Esophagus (tissue), 2 donors: ENCODE measurements around the gene COL11A2. TPM values are rescaled to one million over a fixed set of nuclear protein-coding genes. Genes with fewer than 3 reads are reported as not detected.

Source experiments
- H3K27ac ChIP-seq, 2 donors: one replicate each; pipeline ENCODE4 v1.5.1; 2013; ENCODE audit warnings: low read depth in 2 of 2, mild to moderate bottlenecking in 2 of 2, inconsistent platforms in 1 of 2, low read length in 1 of 2, moderate library complexity in 1 of 2
- H3K27me3 ChIP-seq, 2 donors: one replicate each; pipeline ENCODE4 v1.6.1; 2013; ENCODE audit warnings: low read length in 2 of 2, control low read depth in 1 of 2, mild to moderate bottlenecking in 1 of 2; ENCODE audit not compliant: insufficient read depth in 2 of 2, control insufficient read depth in 1 of 2
- H3K36me3 ChIP-seq, 2 donors: one replicate each; pipeline ENCODE4 v1.6.1; 2013; ENCODE audit warnings: low read length in 1 of 2; ENCODE audit not compliant: control insufficient read depth in 2 of 2, insufficient read depth in 2 of 2
- H3K4me1 ChIP-seq, 2 donors: one replicate each; pipeline ENCODE4 v1.6.1; 2013; ENCODE audit warnings: low read length in 1 of 2; ENCODE audit not compliant: control insufficient read depth in 2 of 2, insufficient read depth in 2 of 2
- H3K4me3 ChIP-seq, 2 donors: one replicate each; pipeline ENCODE4 v1.5.1; 2013; ENCODE audit warnings: low read length in 2 of 2, mild to moderate bottlenecking in 2 of 2, low read depth in 1 of 2, moderate library complexity in 1 of 2
- H3K9me3 ChIP-seq, 2 donors: one replicate each; pipeline ENCODE4 v1.6.1; 2013; ENCODE audit warnings: mild to moderate bottlenecking in 2 of 2, low read depth in 1 of 2, low read length in 1 of 2, moderate library complexity in 1 of 2; ENCODE audit not compliant: control insufficient read depth in 2 of 2, insufficient read depth in 1 of 2
- WGBS, 2 donors: extraction: QIAGEN DNeasy Blood & Tissue Kit; methylation state at CpG; one replicate each; pipeline ENCODE4 v1.1.7; 2013; 5-methylcytosine and 5-hydroxymethylcytosine counted together
- polyA plus RNA-seq, 2 donors: library from polyadenylated mRNA; stranded (reverse); fragments of 200-250 nt; gene quantifications; one replicate each; pipeline ENCODE4 v1.2.3, GENCODE V29; 2013
- donor health status: healthy with polysubstance abuse.
- donor health status: Bipolar disorder and iron deficiency.

COL11A2 gene
- polyA plus RNA-seq, 2 donors: 0.38 to 1.3 TPM

DNA sequence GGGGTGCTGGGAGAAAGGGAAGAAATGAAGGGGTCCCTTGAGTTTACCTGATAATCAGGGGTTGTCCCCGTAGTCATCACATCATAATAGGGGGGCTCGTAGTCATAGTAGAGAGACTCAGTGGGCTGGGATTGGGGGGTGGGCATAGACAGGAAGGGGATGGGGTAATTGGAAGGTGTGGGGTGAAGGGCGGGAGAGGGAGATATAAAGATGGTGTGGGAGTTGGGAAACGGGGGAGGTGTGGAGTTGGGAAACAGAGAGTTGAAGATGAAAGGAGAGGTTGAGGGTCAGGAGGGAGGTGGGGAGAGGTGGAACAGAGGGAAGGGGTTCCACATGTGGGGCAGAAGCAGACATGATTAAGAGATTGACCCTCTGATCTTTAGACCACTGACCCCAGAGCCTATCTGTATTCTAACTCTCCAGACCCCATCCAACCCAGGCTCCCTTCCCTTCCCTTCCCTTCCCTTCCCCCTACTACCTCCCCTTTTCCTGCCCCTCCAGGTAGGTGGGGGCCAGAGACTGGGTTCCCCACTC is 6.5 kb downstream of the COL11A2 start:
- H3K27me3 ChIP-seq: no peaks in the 10 kb centered on the region
- H3K36me3 ChIP-seq: no peaks in the 10 kb centered on the region
- no peaks in the 10 kb centered on the region for H3K9me3 ChIP-seq
- H3K4me1 ChIP-seq: no peaks in the 10 kb centered on the region
- H3K4me3 ChIP-seq: no peak overlapping the region
- H3K27ac ChIP-seq: no peak overlapping the region
- 78 to 87% methylated on average over 4 of the region's 4 CpGs for WGBS, 2 donors

DNA sequence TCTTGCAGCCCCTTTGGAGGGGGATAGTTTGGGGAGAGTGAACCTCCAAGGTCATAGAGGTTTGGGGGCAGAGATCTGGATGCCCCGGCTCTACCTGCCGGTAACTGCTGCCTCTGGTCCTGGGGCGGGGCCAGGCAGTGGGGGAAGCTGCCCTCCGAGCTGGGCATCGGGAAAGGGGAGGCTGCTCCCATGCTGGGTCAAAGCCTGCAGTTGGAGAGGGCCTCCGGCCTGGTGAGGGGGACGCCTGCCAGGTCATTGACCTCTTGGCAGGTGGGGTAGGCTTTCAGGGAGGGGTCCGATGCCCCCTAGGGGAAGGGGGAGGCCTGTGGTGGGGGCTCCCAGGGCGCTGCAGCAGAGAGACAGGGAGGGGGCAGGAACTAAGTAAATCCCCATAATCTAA is 7.1 kb downstream of the COL11A2 start:
- H3K27ac ChIP-seq: no peak overlapping the region
- no peaks in the 10 kb centered on the region for H3K4me1 ChIP-seq
- no peaks in the 10 kb centered on the region for H3K27me3 ChIP-seq
- H3K9me3 ChIP-seq: no peaks in the 10 kb centered on the region
- no peak overlapping the region for H3K4me3 ChIP-seq
- no peaks in the 10 kb centered on the region for H3K36me3 ChIP-seq
- 81 to 82% methylated on average over 8 to 9 of the region's 9 CpGs for WGBS, 2 donors

DNA sequence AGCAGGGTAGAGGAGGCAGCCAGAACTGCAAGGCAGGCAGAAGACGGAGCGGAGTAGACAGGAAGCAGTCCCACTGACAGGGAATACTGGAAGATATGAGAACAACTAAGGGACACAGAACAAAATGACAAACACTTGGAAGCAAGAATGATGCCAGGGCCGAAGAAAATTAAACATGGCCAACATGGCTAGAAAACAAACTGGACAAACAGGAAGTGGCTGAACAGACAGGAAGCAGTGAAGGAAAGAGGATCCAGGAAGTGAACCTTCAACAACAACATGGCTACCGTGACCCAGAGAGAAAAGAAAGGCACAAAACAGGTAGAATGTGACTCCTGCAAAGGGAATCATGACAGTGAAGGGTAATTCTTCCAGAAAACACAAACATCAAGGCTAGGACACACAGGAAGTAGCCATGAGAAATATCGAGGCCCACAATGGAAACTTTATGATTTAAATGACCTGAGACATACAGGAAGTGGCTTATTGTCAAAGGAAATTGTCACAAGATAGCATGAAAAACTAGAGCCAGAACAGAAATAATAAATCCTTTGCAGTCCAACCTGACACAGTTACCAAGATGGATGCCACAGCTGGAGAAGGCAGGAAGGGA is 9.1 kb downstream of the COL11A2 start:
- Histone ChIP-seq H3K4me3 (no peak overlapping the region), H3K27me3 (no peaks in the 10 kb centered on the region)
- 76 to 79% methylated on average over 5 of the region's 5 CpGs for WGBS, 2 donors

DNA sequence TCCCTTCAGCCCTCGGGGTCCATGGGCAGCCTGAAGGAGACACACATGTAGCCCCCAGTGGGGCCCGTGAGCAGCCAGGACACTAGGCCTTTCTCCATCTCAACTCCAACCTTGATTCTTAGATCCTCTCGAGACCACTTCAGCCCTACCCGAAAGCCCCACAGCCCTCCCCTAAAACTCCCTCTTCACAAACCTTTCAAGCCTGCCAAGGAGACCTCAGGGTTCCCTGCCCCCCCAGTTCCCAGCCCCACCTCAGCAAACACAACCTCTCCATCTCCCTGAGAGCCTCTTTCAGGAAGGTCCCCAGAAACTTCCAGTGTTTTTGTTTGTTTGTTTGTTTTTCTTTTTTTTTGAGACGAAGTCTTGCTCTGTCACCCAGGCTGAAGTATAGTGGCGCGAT is 11.1 kb downstream of the COL11A2 start:
- H3K9me3 ChIP-seq: no peaks in the 10 kb centered on the region
- no peak overlapping the region for H3K27ac ChIP-seq
- H3K4me1 ChIP-seq: peaks cover 0 to 3% of the 10 kb centered on the region in 2 donors
- no peak overlapping the region for H3K4me3 ChIP-seq
- no peaks in the 10 kb centered on the region for H3K27me3 ChIP-seq
- H3K36me3 ChIP-seq: no peaks in the 10 kb centered on the region
- 87 to 88% methylated on average over 7 of the region's 7 CpGs for WGBS, 2 donors

More for the DNA sequence above, 9.1 kb downstream of the COL11A2 start:
- Histone ChIP-seq H3K27ac (no peak overlapping the region), H3K36me3 (no peaks in the 10 kb centered on the region), H3K4me1 (no peaks in the 10 kb centered on the region), H3K9me3 (no peaks in the 10 kb centered on the region)

DNA sequence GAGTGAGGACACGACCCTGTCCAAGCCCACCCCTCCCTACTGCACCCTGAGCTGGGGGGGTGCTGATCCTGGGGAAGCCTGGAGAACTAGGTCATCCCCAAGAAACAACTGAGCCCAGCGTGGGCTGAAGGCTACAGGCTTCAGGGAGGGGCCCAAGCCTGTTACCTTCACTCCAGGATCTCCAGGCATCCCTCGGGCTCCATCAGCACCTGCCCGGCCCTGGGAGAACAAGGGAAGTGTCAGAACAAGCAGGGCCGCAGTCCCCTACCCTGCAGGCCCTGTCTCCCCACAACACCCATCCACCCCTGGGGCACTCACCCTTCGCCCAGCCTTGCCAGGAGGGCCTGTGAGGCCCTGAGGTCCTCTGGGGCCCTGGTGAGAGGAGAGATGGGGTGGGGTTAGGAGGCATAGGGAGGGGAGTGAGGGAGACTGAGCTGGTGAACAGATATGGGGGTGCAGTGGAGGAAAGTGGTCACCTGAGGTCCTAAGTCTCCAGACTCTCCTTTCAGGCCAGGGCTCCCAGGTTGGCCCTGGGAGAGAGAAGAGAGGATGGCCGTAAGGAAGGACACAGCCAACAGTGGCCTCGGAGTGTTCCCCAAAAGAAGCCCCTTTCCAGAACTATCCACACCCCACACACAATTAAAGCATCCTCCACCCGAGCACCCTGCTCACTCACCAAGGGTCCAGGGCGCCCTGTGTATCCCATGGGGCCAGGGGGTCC is 13.4 kb downstream of the COL11A2 start:
- Histone ChIP-seq H3K9me3 (no peaks in the 10 kb centered on the region), H3K4me3 (no peak overlapping the region), H3K27ac (no peak overlapping the region), H3K36me3 (no peaks in the 10 kb centered on the region), H3K27me3 (no peaks in the 10 kb centered on the region), H3K4me1 (peaks cover 0 to 3% of the 10 kb centered on the region in 2 donors)
- 76 to 85% methylated on average over 10 of the region's 10 CpGs for WGBS, 2 donors

DNA sequence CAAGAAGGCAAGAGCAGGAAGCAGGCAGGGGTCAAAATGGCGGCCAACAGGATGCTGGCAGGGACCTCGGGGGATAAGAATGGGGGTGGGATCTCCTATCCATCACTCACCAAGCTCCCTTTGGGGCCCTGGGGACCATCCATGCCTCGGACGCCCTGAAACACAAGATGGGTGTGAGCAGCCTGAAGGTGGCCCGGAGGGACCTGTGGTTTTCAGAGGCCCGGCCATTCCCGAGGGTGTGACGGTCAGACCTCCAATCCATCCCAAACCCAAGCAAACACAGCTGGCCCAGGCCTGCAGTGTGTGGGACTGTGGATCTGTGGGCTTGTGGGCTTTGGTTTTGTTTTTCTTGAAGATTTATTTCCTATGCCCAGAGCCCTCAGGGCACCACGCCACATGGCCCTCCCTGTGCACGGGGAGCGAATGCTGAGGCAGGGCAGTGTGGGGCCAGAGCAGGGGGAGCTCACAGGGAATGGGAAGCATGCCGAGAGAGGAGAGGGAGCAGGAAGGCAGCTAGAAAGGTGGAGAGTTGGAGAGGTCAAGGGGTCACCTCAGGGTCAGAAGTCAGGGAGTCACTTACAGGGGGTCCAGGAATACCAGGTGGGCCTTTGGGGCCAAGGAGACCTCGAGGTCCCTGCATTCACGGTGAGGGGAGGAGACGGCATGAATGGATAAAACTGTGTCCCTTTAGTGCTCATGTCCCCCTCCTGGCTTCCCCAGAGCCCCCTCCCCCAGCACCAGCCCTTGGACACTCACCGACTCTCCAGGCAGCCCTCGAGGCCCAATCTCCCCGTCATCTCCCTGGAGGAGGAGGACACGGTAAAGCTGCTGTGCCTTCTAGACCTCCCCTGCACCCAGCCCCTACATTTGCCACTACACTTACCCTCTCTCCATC is 14.5 kb downstream of the COL11A2 start:
- WGBS, 2 donors: 82 to 84% methylated on average over 19 of the region's 19 CpGs
- peaks cover 0 to 3% of the 10 kb centered on the region in 2 donors for H3K4me1 ChIP-seq
- H3K36me3 ChIP-seq: no peaks in the 10 kb centered on the region
- H3K4me3 ChIP-seq: no peak overlapping the region
- no peaks in the 10 kb centered on the region for H3K27me3 ChIP-seq
- no peaks in the 10 kb centered on the region for H3K9me3 ChIP-seq
- H3K27ac ChIP-seq: no peak overlapping the region

DNA sequence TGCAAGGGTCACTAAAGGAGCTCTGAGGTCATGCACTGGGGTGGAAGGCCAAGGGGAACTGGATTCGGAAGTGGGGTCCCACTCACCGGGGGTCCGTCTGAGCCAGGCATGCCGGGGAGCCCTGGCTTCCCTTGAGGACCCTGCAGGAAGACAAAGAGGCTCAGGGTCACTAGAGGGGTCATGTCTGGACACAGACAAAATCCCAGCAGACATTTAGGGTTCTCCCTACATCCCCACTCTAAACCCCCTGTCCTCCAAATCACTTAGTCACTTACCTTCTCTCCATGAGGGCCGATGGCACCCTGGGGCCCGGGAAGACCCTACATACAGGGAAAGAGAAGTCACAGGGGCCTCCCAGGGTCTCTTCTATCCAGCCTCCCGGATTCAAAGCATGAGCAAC is 15.4 kb downstream of the COL11A2 start:
- H3K36me3 ChIP-seq: no peaks in the 10 kb centered on the region
- no peaks in the 10 kb centered on the region for H3K27me3 ChIP-seq
- H3K4me1 ChIP-seq: peaks cover 0 to 3% of the 10 kb centered on the region in 2 donors
- H3K27ac ChIP-seq: no peak overlapping the region
- no peak overlapping the region for H3K4me3 ChIP-seq
- H3K9me3 ChIP-seq: no peaks in the 10 kb centered on the region
- WGBS, 2 donors: 88 to 94% methylated on average over 7 of the region's 7 CpGs

DNA sequence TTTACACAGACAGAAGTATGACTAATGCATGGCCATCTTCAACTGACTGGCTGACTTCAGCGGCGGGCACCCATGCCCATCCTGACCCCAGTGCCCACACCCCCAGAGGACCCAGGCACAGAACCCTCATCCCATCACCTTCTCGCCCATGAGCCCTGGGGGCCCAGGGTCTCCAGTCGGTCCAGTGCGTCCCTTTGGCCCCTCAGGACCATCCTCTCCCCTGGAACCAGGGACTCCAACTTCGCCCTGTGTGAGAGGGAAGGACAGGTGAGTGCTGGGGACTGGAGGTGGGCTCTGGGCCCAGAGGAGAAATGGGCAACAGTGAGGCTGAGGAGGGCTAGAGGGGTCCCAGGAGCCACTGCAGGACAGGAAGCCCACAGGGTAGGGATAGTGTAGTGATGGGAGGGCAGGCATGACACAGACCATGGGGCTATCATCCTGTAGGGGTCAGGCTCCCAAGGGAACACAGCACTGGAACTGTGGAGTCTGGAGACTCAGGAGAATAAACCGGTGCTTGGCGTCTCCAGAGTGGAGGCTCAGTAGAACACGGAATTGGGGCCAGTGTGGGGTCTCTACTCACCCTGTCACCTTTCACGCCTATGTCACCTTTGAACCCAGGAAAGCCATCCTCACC is 16.7 kb downstream of the COL11A2 start:
- H3K4me3 ChIP-seq: no peak overlapping the region
- peaks cover 0 to 5% of the 10 kb centered on the region in 2 donors for H3K4me1 ChIP-seq
- H3K27me3 ChIP-seq: no peaks in the 10 kb centered on the region
- H3K9me3 ChIP-seq: no peaks in the 10 kb centered on the region
- WGBS, 2 donors: 79 to 81% methylated on average over 10 of the region's 10 CpGs
- H3K27ac ChIP-seq: no peak overlapping the region
- H3K36me3 ChIP-seq: no peaks in the 10 kb centered on the region

DNA sequence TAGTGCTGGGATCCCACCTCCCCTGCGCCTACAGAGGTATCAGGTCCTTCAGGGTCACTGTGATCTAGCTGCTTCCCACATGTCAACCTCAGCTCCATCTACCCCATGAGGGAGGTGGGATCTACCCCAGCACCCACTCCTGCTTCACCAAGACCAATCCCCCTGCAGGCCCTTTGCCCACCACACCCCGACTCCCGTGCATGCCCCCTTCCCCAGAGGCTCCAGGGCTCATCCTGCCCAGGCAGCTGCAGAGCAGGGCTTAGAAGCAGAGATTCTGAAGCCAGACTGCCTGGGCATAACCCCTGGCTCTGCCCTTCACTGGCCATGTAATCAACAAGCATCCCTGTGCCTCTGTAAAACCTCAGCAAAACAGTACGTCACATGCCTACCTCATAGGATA is 17.5 kb downstream of the COL11A2 start:
- Histone ChIP-seq H3K36me3 (no peaks in the 10 kb centered on the region), H3K4me1 (peaks cover 0 to 5% of the 10 kb centered on the region in 2 donors), H3K27ac (no peak overlapping the region), H3K9me3 (no peaks in the 10 kb centered on the region), H3K4me3 (no peak overlapping the region), H3K27me3 (no peaks in the 10 kb centered on the region)
- 86 to 90% methylated on average over 4 of the region's 4 CpGs for WGBS, 2 donors
